Lower lobe of right lung (tissue), 2 donors: Measurements from ENCODE around the gene TRAPPC12. TPM values are rescaled to one million over a fixed set of nuclear protein-coding genes. Genes with fewer than 3 reads are reported as not detected.

Experiments
- ATAC-seq, 2 donors: fragments of 200-7000 bp; cut with Tn5 transposase; one replicate each; pipeline ENCODE4 v1.9.1; 2020 to 2022; ENCODE audit warnings: mild to moderate bottlenecking in 2 of 2, moderate library complexity in 2 of 2
- DNase-seq: peaks from one replicate; pipeline ENCODE4 v3.0.0-alpha.2; 2020
- H3K27ac ChIP-seq: fragments of 200-600 bp; one replicate; pipeline ENCODE4 v1.8.0; 2022
- H3K27me3 ChIP-seq: fragments of 200-600 bp; one replicate; pipeline ENCODE4 v1.8.0; 2022; ENCODE audit warnings: low read depth
- H3K36me3 ChIP-seq: fragments of 200-600 bp; one replicate; pipeline ENCODE4 v1.8.0; 2022; ENCODE audit warnings: mild to moderate bottlenecking
- H3K4me1 ChIP-seq: fragments of 200-600 bp; one replicate; pipeline ENCODE4 v1.8.0; 2022
- H3K4me3 ChIP-seq: fragments of 200-600 bp; one replicate; pipeline ENCODE4 v1.8.0; 2022; ENCODE audit warnings: mild to moderate bottlenecking
- H3K9me3 ChIP-seq: fragments of 200-600 bp; one replicate; pipeline ENCODE4 v1.8.0; 2022
- intact Hi-C: fragments of 100-400 bp; cut with DNase I; formaldehyde crosslinking; loops from one replicate; pipeline ENCODE4 v1.11.0; 2022
- total RNA-seq: library from RNA; stranded (reverse); fragmentation: NEBNext Ultra II Directional; extraction: Animal tissue kit (Norgen Biotek cat#: 25700); gene quantifications from one replicate; pipeline ENCODE4 v1.2.1, GENCODE V29; 2021
- TF ChIP-seq, protein P1 (sequence below): fragments of 200-600 bp; IDR thresholded peaks from one replicate; pipeline ENCODE4 v1.8.0; 2022; ENCODE audit warnings: antibody characterized with exemption, mild to moderate bottlenecking
- donor health status: DM: no; HTN: yes; CAD: no; lungs with severe emphysema.

The TRAPPC12 gene
- total RNA-seq, 1 donor from 2014 or later = 93.8 TPM

DNA sequence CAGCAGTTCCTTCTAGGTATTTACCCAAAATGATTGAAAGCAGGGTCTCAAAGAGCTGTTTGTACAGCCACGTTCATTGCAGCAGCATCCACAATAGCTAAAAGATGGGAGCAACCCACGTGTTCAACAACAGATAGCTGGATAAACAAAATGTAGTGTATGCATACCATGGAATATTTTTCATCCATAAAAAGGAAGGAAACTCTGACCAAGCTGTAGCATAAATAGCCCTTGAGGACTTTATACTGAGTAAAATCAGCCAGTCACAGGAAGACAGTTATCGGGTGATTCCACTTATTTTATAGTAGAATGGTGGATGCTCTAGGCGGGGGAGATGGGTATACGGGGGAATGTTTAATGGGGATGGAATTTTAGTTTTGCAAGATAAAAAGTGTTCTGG, 7.5 kb downstream of the TRAPPC12 start:
- no peaks in the 10 kb centered on the region for H3K9me3 ChIP-seq
- intact Hi-C loops = no loop called here
- H3K4me1 ChIP-seq = no peaks in the 10 kb centered on the region
- ATAC-seq (no peak), DNase-seq (no peak)
- no peak overlapping the region for H3K27ac ChIP-seq
- no peaks in the 10 kb centered on the region for H3K27me3 ChIP-seq
- H3K36me3 ChIP-seq = peaks cover 50% of the 10 kb centered on the region
- H3K4me3 ChIP-seq = no peak overlapping the region
- TF ChIP-seq, protein P1, sequence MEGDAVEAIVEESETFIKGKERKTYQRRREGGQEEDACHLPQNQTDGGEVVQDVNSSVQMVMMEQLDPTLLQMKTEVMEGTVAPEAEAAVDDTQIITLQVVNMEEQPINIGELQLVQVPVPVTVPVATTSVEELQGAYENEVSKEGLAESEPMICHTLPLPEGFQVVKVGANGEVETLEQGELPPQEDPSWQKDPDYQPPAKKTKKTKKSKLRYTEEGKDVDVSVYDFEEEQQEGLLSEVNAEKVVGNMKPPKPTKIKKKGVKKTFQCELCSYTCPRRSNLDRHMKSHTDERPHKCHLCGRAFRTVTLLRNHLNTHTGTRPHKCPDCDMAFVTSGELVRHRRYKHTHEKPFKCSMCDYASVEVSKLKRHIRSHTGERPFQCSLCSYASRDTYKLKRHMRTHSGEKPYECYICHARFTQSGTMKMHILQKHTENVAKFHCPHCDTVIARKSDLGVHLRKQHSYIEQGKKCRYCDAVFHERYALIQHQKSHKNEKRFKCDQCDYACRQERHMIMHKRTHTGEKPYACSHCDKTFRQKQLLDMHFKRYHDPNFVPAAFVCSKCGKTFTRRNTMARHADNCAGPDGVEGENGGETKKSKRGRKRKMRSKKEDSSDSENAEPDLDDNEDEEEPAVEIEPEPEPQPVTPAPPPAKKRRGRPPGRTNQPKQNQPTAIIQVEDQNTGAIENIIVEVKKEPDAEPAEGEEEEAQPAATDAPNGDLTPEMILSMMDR = no peak

- intact Hi-C loops = no loop called here
- Histone ChIP-seq H3K4me1 (no peaks in the 10 kb centered on the region), H3K4me3 (no peak overlapping the region), H3K9me3 (no peaks in the 10 kb centered on the region), H3K27me3 (no peaks in the 10 kb centered on the region), H3K27ac (no peak overlapping the region), H3K36me3 (peaks cover 47% of the 10 kb centered on the region)
- TF ChIP-seq, protein P1 = no peak
- ATAC-seq (peak in 1 of 2 donors; percentile 51), DNase-seq (no peak)
These were observed 8.3 kb downstream of the TRAPPC12 start for GRCh38 chr2:3387644-3388411.

DNA sequence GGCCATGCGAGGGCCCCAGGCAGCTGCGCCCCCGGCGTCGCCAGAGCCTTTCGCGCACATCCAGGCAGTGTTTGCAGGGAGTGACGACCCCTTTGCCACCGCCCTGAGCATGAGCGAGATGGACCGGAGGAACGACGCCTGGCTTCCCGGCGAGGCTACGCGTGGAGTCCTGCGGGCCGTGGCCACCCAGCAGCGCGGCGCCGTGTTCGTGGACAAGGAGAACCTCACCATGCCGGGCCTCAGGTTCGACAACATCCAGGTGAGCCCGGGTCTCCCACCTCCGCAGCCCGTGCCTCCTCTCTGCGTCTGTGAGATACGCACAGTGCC, 8.9 kb downstream of the TRAPPC12 start:
- no peaks in the 10 kb centered on the region for H3K4me1 ChIP-seq
- H3K4me3 ChIP-seq = no peak overlapping the region
- TF ChIP-seq, protein P1 = no peak
- H3K27me3 ChIP-seq = no peaks in the 10 kb centered on the region
- no peak overlapping the region for H3K27ac ChIP-seq
- H3K36me3 ChIP-seq = peaks cover 48% of the 10 kb centered on the region
- intact Hi-C loops = no loop called here
- no peaks in the 10 kb centered on the region for H3K9me3 ChIP-seq
- peak in 1 of 2 donors; percentile 25 for ATAC-seq
- no peak for DNase-seq

- Histone ChIP-seq H3K27ac (no peak overlapping the region), H3K36me3 (peaks cover 47% of the 10 kb centered on the region), H3K9me3 (no peaks in the 10 kb centered on the region), H3K4me3 (no peak overlapping the region), H3K27me3 (no peaks in the 10 kb centered on the region), H3K4me1 (no peaks in the 10 kb centered on the region)
- no peak for DNase-seq
- TF ChIP-seq, protein P1 = no peak
- no peak for ATAC-seq
- intact Hi-C loops = no loop called here
These were observed 9.7 kb downstream of the TRAPPC12 start for GRCh38 chr2:3389193-3389592.

DNA sequence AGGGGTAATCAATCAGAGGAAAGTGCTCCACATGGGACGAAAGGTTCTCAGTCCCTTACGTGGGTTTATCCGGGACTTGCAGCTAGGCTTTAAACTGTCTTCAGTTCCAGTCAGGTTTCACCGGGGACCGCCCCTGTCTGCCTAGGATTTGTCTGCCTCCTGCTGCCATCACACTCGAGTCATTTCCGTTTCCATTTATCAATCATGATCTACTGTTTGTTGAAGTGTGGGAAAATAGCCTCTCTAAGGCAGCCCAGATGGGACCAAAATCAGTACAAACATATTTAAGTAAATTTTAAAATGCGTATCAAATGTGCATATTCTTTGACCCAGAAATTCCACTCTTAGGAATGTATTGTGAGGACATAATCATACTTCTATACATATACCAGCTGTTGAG, 10.5 kb downstream of the TRAPPC12 start:
- Histone ChIP-seq H3K4me1 (no peaks in the 10 kb centered on the region), H3K36me3 (peaks cover 44% of the 10 kb centered on the region), H3K27me3 (no peaks in the 10 kb centered on the region), H3K4me3 (no peak overlapping the region), H3K9me3 (no peaks in the 10 kb centered on the region), H3K27ac (no peak overlapping the region)
- DNase-seq (no peak), ATAC-seq (no peak)
- TF ChIP-seq, protein P1 = no peak
- intact Hi-C loops = no loop called here
